ENCODE results near the gene RXFP4. TPM values are rescaled to one million over a fixed set of nuclear protein-coding genes. Genes with fewer than 3 reads are reported as not detected.
"Not testable (repeated sequence)": the region's sequence is repeated elsewhere in the genome, so short reads cannot be mapped to it uniquely, and the experiment has no call there.

Gene RXFP4, protein sequence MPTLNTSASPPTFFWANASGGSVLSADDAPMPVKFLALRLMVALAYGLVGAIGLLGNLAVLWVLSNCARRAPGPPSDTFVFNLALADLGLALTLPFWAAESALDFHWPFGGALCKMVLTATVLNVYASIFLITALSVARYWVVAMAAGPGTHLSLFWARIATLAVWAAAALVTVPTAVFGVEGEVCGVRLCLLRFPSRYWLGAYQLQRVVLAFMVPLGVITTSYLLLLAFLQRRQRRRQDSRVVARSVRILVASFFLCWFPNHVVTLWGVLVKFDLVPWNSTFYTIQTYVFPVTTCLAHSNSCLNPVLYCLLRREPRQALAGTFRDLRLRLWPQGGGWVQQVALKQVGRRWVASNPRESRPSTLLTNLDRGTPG
- total RNA-seq (ENCODE audit: unreplicated experiment), result not detected
- long read RNA-seq, result 0 reads

DNA sequence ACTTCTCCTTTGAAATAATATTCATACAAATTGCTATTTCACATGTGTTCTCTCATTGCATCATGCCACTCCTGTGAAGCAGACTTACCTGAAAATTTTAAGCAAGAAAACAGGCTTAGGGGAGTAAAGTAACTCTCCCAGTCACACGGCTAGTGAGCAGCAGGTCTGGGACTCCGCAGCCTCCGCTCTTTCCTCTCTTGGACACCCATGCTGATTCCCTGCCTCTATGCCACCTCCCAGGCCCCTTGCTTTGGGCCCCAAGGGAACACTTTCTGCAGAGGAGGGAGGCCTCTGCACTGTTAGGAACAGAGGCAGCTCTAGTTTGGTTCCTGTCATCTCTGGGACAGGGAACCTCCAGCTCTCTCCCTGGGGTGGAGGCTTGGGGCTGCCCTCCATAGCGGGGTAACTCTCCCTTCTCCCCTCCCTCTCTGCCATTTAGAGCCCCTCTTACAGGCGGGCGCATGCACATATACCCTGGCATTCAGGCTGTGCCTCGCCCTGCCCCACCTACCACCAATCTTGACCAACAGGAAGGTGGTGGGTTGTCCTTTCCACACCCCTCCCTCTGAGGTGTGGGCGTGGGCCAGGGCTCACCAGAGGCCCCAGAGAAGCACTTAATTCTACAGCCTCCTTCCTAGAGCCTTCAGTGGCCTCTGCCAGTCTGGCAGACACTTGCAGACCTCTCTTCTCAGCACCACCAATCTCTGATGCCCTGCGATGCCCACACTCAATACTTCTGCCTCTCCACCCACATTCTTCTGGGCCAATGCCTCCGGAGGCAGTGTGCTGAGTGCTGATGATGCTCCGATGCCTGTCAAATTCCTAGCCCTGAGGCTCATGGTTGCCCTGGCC, at the start of gene RXFP4:
Gene RXFP4 (plus strand): TSS at position 646 of the 852 bp plus-strand sequence. CDS start 72 bp downstream, at position 718.
- H3K27ac Mint-ChIP-seq (ENCODE audit: unreplicated experiment), result peak within 1 kb of the TSS; percentile 97
- H3K36me3 Mint-ChIP-seq (ENCODE audit: low read depth, unreplicated experiment), result peaks cover 3% of the 10 kb centered on the region
- H3K27me3 Mint-ChIP-seq (ENCODE audit: unreplicated experiment), result peaks cover 22% of the 10 kb centered on the region
- peaks cover 55% of the 10 kb centered on the region for H3K4me1 Mint-ChIP-seq (ENCODE audit: unreplicated experiment)
- H3K9me3 Mint-ChIP-seq (ENCODE audit: unreplicated experiment), result no peaks in the 10 kb centered on the region
- H3K4me3 Mint-ChIP-seq (ENCODE audit: unreplicated experiment), result peak within 1 kb of the TSS; percentile 76
- TF ChIP-seq, protein P1, sequence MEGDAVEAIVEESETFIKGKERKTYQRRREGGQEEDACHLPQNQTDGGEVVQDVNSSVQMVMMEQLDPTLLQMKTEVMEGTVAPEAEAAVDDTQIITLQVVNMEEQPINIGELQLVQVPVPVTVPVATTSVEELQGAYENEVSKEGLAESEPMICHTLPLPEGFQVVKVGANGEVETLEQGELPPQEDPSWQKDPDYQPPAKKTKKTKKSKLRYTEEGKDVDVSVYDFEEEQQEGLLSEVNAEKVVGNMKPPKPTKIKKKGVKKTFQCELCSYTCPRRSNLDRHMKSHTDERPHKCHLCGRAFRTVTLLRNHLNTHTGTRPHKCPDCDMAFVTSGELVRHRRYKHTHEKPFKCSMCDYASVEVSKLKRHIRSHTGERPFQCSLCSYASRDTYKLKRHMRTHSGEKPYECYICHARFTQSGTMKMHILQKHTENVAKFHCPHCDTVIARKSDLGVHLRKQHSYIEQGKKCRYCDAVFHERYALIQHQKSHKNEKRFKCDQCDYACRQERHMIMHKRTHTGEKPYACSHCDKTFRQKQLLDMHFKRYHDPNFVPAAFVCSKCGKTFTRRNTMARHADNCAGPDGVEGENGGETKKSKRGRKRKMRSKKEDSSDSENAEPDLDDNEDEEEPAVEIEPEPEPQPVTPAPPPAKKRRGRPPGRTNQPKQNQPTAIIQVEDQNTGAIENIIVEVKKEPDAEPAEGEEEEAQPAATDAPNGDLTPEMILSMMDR (IDR thresholded peaks at IDR 0.05; ENCODE audit: unreplicated experiment), result no peak
- peak; percentile 38 for DNase-seq (ENCODE audit: low spot score)

DNA sequence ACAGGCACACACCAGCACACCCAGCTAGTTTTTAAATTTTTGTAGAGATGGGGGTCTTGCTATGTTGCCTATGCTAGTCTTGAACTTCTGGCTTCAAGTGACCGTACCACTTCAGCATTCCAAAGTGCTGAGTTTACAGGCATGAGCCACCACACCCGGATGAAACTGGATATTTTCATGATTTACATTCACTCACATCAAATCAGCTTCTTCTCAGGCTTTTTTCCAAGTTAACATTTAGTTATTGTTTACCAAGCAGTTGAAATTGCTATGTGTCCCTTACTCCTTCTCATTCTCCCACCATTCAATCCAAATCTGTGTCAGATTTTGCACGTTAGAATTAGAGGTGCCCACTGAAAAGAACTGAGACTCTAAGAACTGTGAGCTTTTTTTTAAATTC, 48.6 kb upstream of the RXFP4 start:
- Mint-ChIP-seq H3K4me1 (ENCODE audit: unreplicated experiment) (peaks cover 7% of the 10 kb centered on the region), H3K4me3 (ENCODE audit: unreplicated experiment) (no peak overlapping the region), H3K36me3 (ENCODE audit: low read depth, unreplicated experiment) (peaks cover 5% of the 10 kb centered on the region), H3K27me3 (ENCODE audit: unreplicated experiment) (peaks cover under 1% of the 10 kb centered on the region), H3K9me3 (ENCODE audit: unreplicated experiment) (no peaks in the 10 kb centered on the region), H3K27ac (ENCODE audit: unreplicated experiment) (no peak overlapping the region)
- no peak for DNase-seq (ENCODE audit: low spot score)
- TF ChIP-seq, protein P1 (IDR thresholded peaks at IDR 0.05; ENCODE audit: unreplicated experiment), result no peak

DNA sequence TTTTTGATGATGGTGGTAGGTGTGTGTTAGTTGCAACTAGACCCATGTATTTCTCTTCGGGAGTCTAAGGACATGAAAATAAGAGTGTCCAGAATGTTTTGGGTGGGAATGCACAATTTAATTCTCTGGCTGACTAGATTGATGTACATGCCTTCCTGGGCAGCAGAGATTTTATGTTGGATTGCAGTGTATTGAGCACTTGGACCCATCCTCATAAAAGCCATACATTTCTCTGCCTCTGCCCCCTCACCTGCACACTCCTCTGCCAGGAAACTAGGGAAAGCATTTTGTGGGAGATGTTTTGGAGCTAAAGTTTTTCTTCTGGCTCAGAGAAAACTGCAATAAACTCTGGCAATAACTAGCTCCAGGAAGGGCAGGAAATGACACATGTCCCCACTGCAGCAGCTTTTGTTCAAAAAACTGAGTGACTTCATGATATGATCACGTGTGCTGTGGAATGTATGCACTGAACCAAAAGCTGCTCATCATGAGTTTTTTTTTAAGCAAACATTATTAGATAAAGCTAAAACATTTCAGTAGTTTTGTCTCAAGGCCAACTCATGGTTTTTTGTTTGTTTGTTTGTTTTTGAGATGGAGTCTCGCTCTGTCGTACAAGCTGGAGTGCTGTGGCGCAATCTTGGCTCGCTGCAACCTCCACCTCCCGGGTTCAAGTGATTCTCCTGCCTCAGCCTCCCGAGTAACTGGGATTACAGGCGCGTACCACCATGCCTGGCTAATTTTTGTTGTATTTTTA, 47.9 kb upstream of the RXFP4 start:
- Mint-ChIP-seq H3K27ac (ENCODE audit: unreplicated experiment) (peak overlapping the region; percentile 37), H3K4me3 (ENCODE audit: unreplicated experiment) (no peak overlapping the region), H3K36me3 (ENCODE audit: low read depth, unreplicated experiment) (peaks cover 7% of the 10 kb centered on the region), H3K4me1 (ENCODE audit: unreplicated experiment) (peaks cover 7% of the 10 kb centered on the region), H3K27me3 (ENCODE audit: unreplicated experiment) (peaks cover 2% of the 10 kb centered on the region), H3K9me3 (ENCODE audit: unreplicated experiment) (no peaks in the 10 kb centered on the region)
- TF ChIP-seq, protein P1 (IDR thresholded peaks at IDR 0.05; ENCODE audit: unreplicated experiment), result no peak
- no peak for DNase-seq (ENCODE audit: low spot score)

DNA sequence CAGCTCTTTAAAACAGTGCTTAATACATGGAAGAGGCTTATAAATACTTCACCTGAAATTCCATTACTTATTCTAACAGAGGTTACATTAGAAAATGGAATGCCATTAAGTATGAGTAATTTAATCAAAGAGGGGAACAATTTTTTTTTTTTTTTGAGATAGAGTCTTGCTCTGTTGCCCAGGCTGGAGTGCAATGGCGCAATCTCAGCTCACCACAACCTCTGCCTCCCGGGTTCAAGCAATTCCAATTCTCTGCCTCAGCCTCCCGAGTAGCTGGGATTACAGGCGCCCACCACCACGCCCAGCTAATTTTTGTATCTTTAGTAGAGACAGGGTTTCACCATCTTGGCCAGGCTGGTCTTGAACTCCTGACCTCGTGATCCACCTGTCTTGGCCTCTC, 45.8 kb upstream of the RXFP4 start:
- peaks cover 26% of the 10 kb centered on the region for H3K36me3 Mint-ChIP-seq (ENCODE audit: low read depth, unreplicated experiment)

DNA sequence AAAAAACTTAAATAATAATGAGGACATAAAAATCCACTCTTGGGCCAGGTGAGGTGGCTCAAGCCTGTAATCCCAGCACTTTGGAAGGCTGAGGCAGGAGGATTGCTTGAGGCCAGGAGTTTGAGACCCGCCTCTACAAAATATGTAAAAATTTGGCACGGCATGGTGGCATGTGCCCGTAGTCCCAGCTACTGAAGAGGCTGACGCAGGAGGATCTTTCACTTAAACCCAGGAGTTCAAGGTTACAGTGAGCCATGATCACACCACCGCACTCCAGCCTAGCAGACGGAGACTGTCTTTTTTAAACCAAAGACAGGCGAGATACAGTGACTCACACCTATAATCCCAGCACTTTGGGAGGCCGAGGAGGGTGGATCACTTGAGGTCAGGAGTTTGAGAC, 45.0 kb upstream of the RXFP4 start:
- H3K4me1 Mint-ChIP-seq (ENCODE audit: unreplicated experiment); DNase-seq (ENCODE audit: low spot score); H3K4me3 Mint-ChIP-seq (ENCODE audit: unreplicated experiment); H3K9me3 Mint-ChIP-seq (ENCODE audit: unreplicated experiment); H3K27ac Mint-ChIP-seq (ENCODE audit: unreplicated experiment); H3K27me3 Mint-ChIP-seq (ENCODE audit: unreplicated experiment): not testable (repeated sequence)
- peaks cover 27% of the 10 kb centered on the region for H3K36me3 Mint-ChIP-seq (ENCODE audit: low read depth, unreplicated experiment)

More for the DNA sequence above, 45.8 kb upstream of the RXFP4 start:
- not testable (repeated sequence) for H3K27me3 Mint-ChIP-seq (ENCODE audit: unreplicated experiment); DNase-seq (ENCODE audit: low spot score); H3K9me3 Mint-ChIP-seq (ENCODE audit: unreplicated experiment); H3K4me1 Mint-ChIP-seq (ENCODE audit: unreplicated experiment); H3K4me3 Mint-ChIP-seq (ENCODE audit: unreplicated experiment); H3K27ac Mint-ChIP-seq (ENCODE audit: unreplicated experiment)
